GM12891 (cell line): ENCODE results near the gene SFMBT2.
A peak's percentile ranks its signal among the peaks of the same experiment; 100 is the strongest.

Experiments used
- DNase-seq: peaks from one replicate; pipeline ENCODE4 v3.0.0; 2011; ENCODE audit warnings: low spot score; ENCODE audit not compliant: insufficient read length
- FAIRE-seq: peaks from 2 replicates; lab custom pipeline; 2011; peaks lifted over from hg19 to GRCh38; lab: Jason Lieb, UNC
- PAX5 ChIP-seq: IDR thresholded peaks from 2 replicates; pipeline ENCODE4 v1.6.1; 2011; ENCODE audit warnings: low read length, moderate library complexity, mild to moderate bottlenecking; ENCODE audit not compliant: insufficient read depth, severe bottlenecking
- POLR2A ChIP-seq: IDR thresholded peaks from 2 replicates; pipeline ENCODE4 v1.6.1; 2011; ENCODE audit warnings: low read depth, low read length, control low read depth
- POLR2AphosphoS5 ChIP-seq: IDR thresholded peaks from 2 replicates; pipeline ENCODE4 v1.6.1; 2011; ENCODE audit warnings: low read depth, low read length, control low read depth
- POU2F2 ChIP-seq: IDR thresholded peaks from 2 replicates; pipeline ENCODE4 v1.6.1; 2011; ENCODE audit warnings: low read depth, mild to moderate bottlenecking, control low read depth, low read length, moderate library complexity
- SPI1 ChIP-seq: IDR thresholded peaks from 2 replicates; pipeline ENCODE4 v1.6.1; 2011; ENCODE audit warnings: low read depth, low read length, control low read depth
- TAF1 ChIP-seq: IDR thresholded peaks from 2 replicates; pipeline ENCODE4 v1.6.1; 2011; ENCODE audit warnings: low read depth, low read length, control low read depth

SFMBT2 gene

DNA sequence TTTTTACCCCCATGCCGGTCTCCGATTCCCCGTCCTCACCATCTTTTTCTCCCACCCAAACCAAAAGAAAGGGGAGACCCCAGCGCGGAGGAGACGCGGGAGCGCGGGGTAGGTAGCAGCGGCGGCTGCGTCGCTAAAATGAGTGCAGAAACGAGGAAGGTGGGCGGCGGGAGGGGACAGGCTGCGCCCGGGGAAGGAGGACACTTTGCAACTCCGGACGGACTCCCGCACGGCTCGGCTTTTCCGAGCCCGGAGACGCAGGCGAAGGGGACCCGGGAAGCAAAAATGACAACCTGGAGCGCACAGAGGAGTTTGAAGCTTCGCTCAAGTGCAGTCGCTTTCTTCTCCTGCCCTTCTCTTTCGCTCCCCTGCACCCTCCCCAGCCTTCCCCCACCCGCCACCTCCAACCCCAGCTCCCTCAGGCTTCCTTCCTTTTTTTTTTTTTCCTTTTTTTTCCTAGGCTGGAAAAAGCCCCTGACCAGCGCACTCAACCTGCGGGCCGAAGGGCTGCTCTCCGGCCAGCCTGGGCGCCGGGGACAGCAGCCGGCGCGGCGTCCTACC lies 453 bp downstream of the SFMBT2 start:
- DNase-seq (no peak), FAIRE-seq (peak; percentile 56)
- TF ChIP-seq POLR2A (no peak), POLR2AphosphoS5 (no peak), TAF1 (0 out of 2 replicates have a peak, but pooled peaks have one; percentile 15)

DNA sequence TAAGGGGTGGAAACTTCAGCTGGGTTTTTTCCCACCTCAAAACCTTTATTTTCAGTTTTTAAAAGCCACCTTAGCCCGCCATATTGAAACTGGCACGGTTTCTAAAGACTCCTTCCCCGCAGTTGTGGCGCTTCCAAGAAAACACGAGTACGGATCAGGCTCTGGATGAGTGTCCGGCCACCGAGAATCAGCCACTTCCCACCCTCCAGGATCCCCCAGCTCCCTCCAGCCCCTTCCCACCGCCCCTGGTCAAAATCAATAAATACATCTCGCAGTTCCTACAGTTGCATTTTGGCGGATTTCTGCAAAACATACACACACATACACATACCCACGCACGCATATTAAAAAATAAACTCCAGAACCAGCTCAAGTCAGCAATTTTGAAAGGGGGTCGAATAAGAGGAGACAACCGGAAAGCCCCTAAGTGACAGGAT lies 1.1 kb downstream of the SFMBT2 start:
- FAIRE-seq (peak; percentile 64), DNase-seq (no peak)
- TF ChIP-seq POU2F2 (no peak), POLR2A (no peak), PAX5 (no peak), SPI1 (no peak), POLR2AphosphoS5 (no peak), TAF1 (no peak)

DNA sequence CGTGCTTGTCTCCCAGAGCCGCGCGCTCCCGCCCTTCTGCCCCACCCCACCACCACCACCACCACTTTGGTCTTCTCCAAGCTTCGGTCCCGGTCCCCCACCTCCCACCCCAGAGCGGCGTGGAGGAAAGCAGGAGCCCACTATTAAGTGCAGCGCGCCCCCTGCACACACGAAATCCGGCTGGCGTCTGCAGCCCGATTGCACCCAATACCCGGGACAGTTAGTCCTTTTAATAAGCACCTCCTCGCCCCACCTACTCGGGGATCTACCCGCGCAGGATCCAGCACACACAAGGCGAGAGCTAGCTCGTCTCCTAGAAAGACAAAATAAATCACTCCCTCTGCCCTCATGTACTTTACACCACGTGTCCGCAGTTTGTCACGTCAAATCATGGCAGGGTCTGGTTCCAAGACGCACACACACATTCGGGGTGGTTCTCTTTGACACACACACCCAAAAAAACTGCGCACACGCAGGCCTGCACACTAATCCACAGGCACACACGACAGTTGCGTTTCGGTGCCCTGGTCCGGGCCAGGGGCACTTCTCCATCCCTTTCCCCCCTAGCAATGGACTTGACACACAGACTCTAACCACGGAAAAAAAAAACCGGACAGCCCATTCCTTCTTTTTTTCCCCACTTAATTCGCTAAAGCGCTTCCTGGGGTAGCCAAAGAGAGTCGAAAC lies 1.6 kb downstream of the SFMBT2 start:
- no peak for DNase-seq
- TF ChIP-seq POLR2A: 0 out of 2 replicates have a peak, but pooled peaks have one; percentile 16
- peak; percentile 53; the same call in 1 of the 2 replicates for TF ChIP-seq TAF1
- TF ChIP-seq POU2F2: 0 out of 2 replicates have a peak, but pooled peaks have one; percentile 12
- no peak for TF ChIP-seq SPI1
- TF ChIP-seq PAX5: no peak
- TF ChIP-seq POLR2AphosphoS5: no peak; the same call in 1 of the 2 replicates
- FAIRE-seq: peak; percentile 97

DNA sequence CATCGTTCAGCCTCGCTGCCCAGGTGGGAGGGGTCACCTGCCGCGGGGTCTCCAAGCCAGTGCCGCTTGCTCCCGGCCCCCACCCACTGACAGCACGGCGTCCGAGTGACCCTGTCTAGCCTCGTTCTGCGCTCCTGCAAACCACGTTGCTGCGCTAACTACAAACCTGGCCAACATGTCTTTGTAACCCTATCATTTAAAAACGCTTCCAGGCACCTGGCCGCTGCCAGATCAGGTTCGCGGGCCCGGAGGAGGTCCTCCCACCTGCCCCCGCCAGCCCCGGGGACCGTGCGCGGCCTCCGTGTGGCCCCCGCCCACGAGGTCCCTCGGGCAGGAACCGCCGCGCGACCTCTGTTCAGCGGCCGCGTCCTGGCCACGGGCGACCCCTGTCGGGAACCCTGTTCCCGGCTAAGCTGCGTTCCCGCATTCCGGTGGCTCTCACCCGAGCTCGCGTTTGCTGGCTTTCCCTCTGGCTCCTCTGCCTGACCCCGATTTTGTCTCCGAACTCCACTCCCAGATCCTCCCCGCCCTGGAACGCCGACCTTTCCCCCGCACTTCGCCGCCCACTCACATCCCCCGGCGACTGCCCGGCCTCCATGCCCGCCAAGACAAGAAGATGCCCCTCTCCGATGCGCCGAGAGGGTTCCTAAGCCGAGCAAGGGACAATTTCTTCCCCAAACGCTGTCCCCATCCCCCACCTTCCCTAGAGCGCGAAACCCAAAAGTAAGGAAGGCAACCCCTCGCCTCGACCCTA lies 2.4 kb downstream of the SFMBT2 start:
- DNase-seq (peak; percentile 50), FAIRE-seq (no peak)
- TF ChIP-seq SPI1 (no peak), POLR2AphosphoS5 (no peak), POU2F2 (0 out of 2 replicates have a peak, but pooled peaks have one; percentile 18), PAX5 (peak; percentile 21), POLR2A (no peak), TAF1 (no peak)

DNA sequence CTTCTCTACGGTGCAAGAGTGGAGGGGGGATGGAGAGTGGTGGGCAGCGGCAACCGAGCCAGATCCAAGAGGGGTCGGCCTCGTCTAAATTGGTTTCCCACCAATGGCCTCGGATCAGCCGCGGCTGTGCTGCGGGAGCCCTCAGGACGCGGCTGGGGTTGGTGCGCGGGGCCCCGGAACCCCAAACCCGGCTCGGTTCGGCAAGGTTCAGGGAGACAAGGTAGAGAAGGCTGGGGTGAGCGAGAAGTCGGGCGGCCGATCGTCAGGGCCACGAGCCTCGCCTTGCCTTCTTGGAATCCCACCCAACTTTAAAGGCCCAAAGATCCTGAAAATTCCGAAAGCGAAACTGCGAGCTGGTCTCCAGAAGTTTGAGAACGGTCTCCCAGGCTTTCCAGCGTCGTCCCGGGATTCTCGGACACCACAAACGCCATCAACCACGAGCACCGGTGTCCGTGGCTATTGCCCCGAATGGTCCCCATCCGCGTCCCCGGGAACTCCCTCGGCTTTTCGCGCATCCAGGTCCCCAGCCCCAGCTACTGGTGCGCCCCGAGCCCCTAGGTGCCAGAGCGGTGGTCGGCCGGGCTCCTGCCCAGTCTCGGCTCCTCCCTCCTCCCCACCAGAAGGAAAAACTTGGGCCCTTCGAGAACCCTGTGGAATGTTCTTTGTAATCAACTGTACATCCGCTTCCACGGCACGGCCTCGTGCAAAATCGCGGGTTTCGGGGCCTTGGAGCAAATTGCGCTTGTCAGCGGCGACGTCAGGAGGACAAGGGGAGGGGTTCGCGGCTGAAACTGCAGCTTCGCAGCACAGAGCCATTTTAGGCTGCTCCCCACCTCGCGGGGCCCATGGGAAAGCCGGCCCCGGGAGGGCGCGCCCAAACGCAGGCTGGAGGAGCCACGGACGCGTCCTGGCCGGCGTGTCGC lies 3.2 kb downstream of the SFMBT2 start:
- DNase-seq (no peak), FAIRE-seq (no peak)
- TF ChIP-seq POLR2AphosphoS5: no peak
- no peak for TF ChIP-seq POLR2A
- TF ChIP-seq SPI1: no peak
- no peak for TF ChIP-seq TAF1
- no peak for TF ChIP-seq POU2F2
- TF ChIP-seq PAX5: no peak

DNA sequence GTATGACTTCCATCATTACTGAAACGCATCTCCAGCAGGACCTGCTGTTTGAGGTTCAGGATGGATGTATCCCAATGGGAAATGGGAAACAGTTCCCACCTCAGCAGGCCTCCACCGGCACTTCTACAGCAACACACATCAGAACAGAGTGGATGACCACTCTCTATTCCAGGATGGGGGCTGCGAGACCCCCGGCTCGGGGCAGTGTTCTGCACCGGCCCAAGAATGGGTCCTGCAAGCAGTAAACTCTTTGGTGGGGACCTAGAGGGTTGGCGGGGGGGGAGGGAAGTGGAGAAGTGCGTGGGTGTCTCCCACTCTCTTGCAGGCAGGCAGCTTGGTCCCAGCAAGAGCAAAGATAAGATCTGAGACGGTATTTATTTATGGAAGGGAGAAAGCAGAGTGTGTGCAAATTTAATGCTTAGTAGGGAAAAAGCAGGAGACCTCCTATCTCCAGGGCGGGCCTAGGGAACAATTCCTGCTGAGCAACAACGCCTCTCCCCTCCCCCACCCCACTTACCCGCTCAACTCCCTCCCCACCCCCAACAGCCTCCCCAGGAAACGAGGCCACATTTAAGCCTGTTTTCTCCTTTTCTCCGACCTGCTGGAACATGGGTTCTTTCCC lies 4.0 kb downstream of the SFMBT2 start:
- DNase-seq: no peak
- FAIRE-seq: peak; percentile 5
- TF ChIP-seq PAX5 (no peak), POLR2AphosphoS5 (no peak), SPI1 (no peak), POU2F2 (no peak), TAF1 (no peak), POLR2A (no peak)

DNA sequence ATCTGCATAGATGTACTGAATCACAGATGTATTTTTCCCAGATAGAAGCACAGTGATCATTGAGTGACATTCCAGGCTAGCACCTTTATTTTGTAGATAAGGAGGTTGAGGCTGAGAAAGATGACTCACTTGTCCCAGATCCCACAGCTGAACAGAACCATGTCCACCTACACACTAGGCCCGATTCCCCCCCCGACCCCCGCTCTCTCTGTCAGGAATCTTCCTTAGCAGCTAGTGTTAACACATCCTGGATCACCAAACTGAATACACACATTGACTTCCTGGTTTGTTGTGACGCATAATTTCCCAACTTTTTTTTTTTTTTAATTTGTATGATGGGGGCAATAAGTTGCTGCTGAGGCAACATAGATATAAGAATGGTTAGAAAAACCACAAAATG lies 5.2 kb downstream of the SFMBT2 start:
- TF ChIP-seq TAF1: no peak
- FAIRE-seq (peak; percentile 54), DNase-seq (no peak)

DNA sequence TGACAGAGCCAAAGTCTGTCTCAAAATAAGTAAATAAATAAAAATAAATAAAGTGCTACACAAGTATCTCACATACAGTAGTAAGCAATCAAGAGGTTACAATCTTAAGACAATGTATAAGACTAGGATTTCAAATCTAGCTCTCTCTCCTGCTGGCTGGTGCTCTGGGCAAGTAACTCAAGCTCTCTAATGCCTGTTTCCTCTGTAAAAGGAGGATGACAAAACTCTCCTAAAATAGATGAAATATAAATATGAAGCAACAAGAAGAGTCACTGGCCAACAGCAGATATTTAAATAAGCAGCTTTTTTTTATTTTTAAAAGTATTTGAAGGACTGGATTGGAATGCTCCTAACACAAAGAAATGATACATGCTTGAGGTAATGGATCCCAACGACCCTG lies 7.2 kb downstream of the SFMBT2 start:
- DNase-seq (no peak), FAIRE-seq (no peak)
- TF ChIP-seq POLR2A (no peak), POLR2AphosphoS5 (no peak), PAX5 (no peak), POU2F2 (no peak), TAF1 (no peak), SPI1 (no peak)
